Osteocyte (in vitro differentiated cells): ENCODE results near the gene FOSL1. TPM values are rescaled to one million over a fixed set of nuclear protein-coding genes. Genes with fewer than 3 reads are reported as not detected.

Experiments used
- DNase-seq: peaks from one replicate; pipeline ENCODE4 v3.0.0; 2021; ENCODE audit warnings: mixed read lengths; ENCODE audit not compliant: unreplicated experiment; ENCODE audit errors: extremely low spot score
- H3K27ac Mint-ChIP-seq: one replicate; pipeline ENCODE4 v1.8.0; 2021; ENCODE audit warnings: mild to moderate bottlenecking, mixed read lengths; ENCODE audit not compliant: unreplicated experiment
- H3K27me3 Mint-ChIP-seq: one replicate; pipeline ENCODE4 v1.8.0; 2021; ENCODE audit warnings: mixed read lengths; ENCODE audit not compliant: unreplicated experiment
- H3K36me3 Mint-ChIP-seq: one replicate; pipeline ENCODE4 v1.8.0; 2021; ENCODE audit warnings: mixed read lengths; ENCODE audit not compliant: unreplicated experiment
- H3K4me1 Mint-ChIP-seq: one replicate; pipeline ENCODE4 v1.8.0; 2021; ENCODE audit warnings: mixed read lengths; ENCODE audit not compliant: unreplicated experiment
- H3K4me3 Mint-ChIP-seq: one replicate; pipeline ENCODE4 v1.8.0; 2021; ENCODE audit warnings: mild to moderate bottlenecking, moderate library complexity, mixed read lengths; ENCODE audit not compliant: unreplicated experiment
- H3K9me3 Mint-ChIP-seq: one replicate; pipeline ENCODE4 v1.8.0; 2021; ENCODE audit warnings: mixed read lengths; ENCODE audit not compliant: unreplicated experiment
- total RNA-seq: library from RNA; stranded (reverse); gene quantifications from 2 replicates; pipeline ENCODE4 v1.2.1, GENCODE V29; 2021
- TF ChIP-seq, protein P1 (sequence below): fragments of 200-600 bp; sonication (generic); IDR thresholded peaks from 2 replicates; pipeline ENCODE4 v1.5.0; 2021; ENCODE audit warnings: antibody characterized with exemption, mild to moderate bottlenecking, moderate library complexity

The FOSL1 gene
- total RNA-seq, 1 donor from 2014 or later: 38.0 TPM

DNA sequence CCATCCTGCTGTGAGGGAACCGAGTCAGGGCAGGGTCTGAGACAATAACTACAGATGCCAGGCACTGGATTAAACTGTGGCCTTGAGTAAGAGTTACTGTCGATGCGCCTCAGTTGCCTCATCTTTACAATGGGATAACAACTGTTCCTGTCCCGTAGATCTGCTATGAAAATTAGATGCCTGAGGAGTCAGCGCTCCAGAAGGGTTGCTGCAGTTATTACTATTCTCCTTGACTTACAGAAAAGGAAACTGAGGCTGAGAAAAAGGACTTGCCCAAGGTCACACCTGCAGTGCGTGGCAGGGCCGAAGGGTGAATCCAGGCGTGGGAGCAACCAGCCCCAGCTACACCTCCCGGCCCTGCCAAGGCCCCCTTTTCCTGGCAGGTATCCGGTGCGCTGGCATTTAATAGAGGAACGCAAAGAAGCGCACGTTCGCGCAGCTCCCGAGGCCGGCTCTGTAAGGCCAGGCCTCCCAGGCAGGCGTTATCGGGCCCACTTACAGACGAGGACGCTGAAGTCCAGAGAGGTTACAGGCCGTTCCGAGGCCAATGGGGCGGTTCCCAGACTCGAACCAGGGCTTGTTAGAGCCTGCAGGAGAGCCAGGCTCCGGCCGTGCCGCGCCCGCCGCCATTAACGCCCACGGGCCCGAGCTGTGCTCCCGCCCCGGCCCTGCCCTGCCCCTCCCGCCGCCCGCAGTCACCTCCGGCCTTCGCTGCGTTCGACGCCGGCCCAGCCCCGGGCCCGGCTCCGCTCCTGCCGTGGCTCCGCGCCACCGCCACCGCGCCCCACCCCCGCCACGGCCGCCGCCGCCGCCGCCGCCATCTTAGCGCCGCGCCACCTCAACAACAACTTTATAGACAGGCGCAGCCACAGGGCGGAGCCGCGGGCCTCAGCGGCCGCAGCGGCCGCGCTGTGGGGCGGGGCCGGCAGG lies 18.3 kb upstream of the FOSL1 start, which contains the start of gene C11orf68:
Gene C11orf68 (minus strand): TSS at position 852 of the 930 bp plus-strand sequence. CDS start 31 bp downstream, at position 821.
- no peak for DNase-seq
- H3K27me3 Mint-ChIP-seq: no peaks in the 10 kb centered on the region
- TF ChIP-seq, protein P1, sequence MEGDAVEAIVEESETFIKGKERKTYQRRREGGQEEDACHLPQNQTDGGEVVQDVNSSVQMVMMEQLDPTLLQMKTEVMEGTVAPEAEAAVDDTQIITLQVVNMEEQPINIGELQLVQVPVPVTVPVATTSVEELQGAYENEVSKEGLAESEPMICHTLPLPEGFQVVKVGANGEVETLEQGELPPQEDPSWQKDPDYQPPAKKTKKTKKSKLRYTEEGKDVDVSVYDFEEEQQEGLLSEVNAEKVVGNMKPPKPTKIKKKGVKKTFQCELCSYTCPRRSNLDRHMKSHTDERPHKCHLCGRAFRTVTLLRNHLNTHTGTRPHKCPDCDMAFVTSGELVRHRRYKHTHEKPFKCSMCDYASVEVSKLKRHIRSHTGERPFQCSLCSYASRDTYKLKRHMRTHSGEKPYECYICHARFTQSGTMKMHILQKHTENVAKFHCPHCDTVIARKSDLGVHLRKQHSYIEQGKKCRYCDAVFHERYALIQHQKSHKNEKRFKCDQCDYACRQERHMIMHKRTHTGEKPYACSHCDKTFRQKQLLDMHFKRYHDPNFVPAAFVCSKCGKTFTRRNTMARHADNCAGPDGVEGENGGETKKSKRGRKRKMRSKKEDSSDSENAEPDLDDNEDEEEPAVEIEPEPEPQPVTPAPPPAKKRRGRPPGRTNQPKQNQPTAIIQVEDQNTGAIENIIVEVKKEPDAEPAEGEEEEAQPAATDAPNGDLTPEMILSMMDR: no peak
- peaks cover 44% of the 10 kb centered on the region for H3K4me1 Mint-ChIP-seq
- H3K4me3 Mint-ChIP-seq: peak within 1 kb of the TSS; percentile 88
- H3K27ac Mint-ChIP-seq: peak within 1 kb of the TSS; percentile 98
- no peaks in the 10 kb centered on the region for H3K9me3 Mint-ChIP-seq
- H3K36me3 Mint-ChIP-seq: peaks cover 22% of the 10 kb centered on the region

DNA sequence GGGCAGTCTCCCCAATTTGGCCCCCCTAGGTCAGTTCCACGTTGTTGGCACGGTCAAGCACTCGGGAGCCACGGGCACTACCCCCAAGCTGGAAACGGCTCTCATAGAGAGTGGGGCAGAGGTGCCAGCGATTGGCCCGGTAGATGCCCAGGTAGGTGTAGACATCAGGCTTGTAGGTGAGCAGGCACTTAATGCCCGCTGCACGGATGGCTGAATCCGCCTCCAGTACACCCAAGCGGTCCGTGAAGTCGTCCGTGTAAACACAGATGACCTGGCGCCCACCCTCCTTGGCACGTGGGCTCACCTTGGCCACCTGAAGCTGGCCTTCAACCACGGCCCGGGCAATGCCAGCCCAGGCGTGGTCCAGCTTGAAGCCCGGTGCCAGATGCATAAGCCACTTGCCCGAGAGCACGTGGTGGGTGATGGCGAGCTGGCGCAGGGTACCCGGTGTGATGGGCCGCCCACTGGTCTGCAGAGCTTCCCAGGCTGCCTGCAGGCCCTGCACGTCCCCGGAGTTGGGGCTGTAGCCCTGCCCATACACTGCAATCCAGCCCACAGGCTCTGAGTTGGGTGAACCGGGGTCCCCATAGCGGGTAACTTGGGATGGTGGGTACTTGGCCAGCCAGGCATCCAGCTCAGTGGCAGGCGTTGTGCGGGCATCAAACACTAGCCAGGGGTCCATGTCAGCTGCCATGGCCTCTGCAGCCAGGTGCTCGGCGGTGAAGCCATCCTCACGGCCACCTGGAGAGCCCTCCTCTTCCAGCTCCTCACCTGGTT lies 17.4 kb upstream of the FOSL1 start:
- H3K36me3 Mint-ChIP-seq: peaks cover 14% of the 10 kb centered on the region
- no peaks in the 10 kb centered on the region for H3K9me3 Mint-ChIP-seq
- H3K4me1 Mint-ChIP-seq: peaks cover 49% of the 10 kb centered on the region
- TF ChIP-seq, protein P1: no peak
- H3K4me3 Mint-ChIP-seq: peak overlapping the region; percentile 82
- no peak for DNase-seq
- H3K27ac Mint-ChIP-seq: peak overlapping the region; percentile 98
- no peaks in the 10 kb centered on the region for H3K27me3 Mint-ChIP-seq

DNA sequence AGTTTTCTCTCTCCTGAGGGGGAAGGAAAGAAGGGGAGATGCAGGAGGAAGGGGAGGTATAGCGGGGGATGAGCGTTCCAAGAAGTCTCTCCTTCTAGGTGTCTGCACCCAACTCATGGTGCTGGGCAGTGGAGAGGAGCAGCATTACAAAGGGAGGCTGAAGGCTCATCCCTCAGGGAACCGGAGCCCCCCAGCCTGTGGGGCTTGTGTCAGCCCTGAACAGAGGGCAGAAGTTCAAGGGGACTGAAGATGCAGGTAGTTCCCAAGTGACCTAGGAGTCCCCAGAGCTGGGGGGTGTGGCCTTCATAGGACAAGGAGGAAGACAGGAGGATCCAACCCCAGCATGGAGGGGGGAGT lies 16.9 kb upstream of the FOSL1 start:
- DNase-seq: no peak
- H3K27ac Mint-ChIP-seq: peak overlapping the region; percentile 98
- H3K36me3 Mint-ChIP-seq: peaks cover 9% of the 10 kb centered on the region

DNA sequence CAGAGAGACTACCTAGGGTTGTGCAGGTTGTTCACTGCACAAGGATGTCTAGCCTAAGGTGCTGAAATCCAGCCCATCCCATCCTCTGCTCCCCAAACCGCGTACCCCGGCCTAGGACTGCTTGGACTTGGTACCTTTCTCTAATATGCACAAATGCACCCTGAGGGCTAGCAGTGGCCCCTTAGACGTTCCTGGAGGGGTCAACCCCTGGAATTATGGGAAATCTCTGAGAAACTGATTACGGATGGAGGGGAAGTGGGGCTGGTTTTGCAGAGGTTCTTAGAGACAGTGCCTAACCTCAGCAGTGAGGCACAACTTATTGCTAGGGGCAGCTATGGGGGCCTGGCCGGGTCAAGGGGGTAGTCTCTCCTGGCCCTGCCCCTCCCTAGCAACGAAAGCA lies 16.2 kb upstream of the FOSL1 start:
- H3K9me3 Mint-ChIP-seq: no peaks in the 10 kb centered on the region
- H3K4me1 Mint-ChIP-seq: peaks cover 61% of the 10 kb centered on the region
- TF ChIP-seq, protein P1: no peak
- H3K27ac Mint-ChIP-seq: peak overlapping the region; percentile 98
- peaks cover 6% of the 10 kb centered on the region for H3K36me3 Mint-ChIP-seq
- H3K27me3 Mint-ChIP-seq: no peaks in the 10 kb centered on the region
- H3K4me3 Mint-ChIP-seq: peak overlapping the region; percentile 82
- DNase-seq: no peak

More for the DNA sequence above, 16.9 kb upstream of the FOSL1 start:
- H3K4me3 Mint-ChIP-seq: peak overlapping the region; percentile 82
- peaks cover 54% of the 10 kb centered on the region for H3K4me1 Mint-ChIP-seq
- no peaks in the 10 kb centered on the region for H3K27me3 Mint-ChIP-seq
- TF ChIP-seq, protein P1: no peak
- no peaks in the 10 kb centered on the region for H3K9me3 Mint-ChIP-seq
